OCI-LY3 (cell line): ENCODE results near the gene RAD18.

Source experiments
- H2AFZ ChIP-seq: fragments of 200-600, 300-600 bp; shearing (Covaris generic); 2 replicates; pipeline ENCODE4 v1.6.0; 2014; ENCODE audit warnings: antibody characterized with exemption, low read depth, low read length
- H3K27ac ChIP-seq: fragments of 200-600, 300-600 bp; sonication (generic); 2 replicates; pipeline ENCODE4 v1.5.1; 2014; ENCODE audit warnings: mild to moderate bottlenecking, low read length, moderate library complexity, mixed read lengths
- H3K27me3 ChIP-seq: fragments of 200-600, 300-600 bp; sonication (generic); 2 replicates; pipeline ENCODE4 v1.6.1; 2014; ENCODE audit warnings: low read depth, low read length, mixed read lengths
- H3K36me3 ChIP-seq: fragments of 200-600, 300-600 bp; sonication (generic); replicated peaks from 2 replicates; pipeline ENCODE3; 2014; ENCODE audit warnings: low read depth, low read length, mixed read lengths
- H3K4me1 ChIP-seq: fragments of 300-600, 200-600 bp; sonication (generic); 2 replicates; pipeline ENCODE4 v1.6.1; 2014; ENCODE audit warnings: low read length, mixed read lengths
- H3K4me2 ChIP-seq: fragments of 200-600, 300-600 bp; sonication (generic); 2 replicates; pipeline ENCODE4 v1.6.1; 2014; ENCODE audit warnings: low read length, mixed read lengths
- H3K4me3 ChIP-seq: fragments of 300-600, 200-600 bp; sonication (generic); 2 replicates; pipeline ENCODE4 v1.5.1; 2014; ENCODE audit warnings: antibody characterized with exemption, mild to moderate bottlenecking, low read length, moderate library complexity
- H3K79me2 ChIP-seq: fragments of 300-600, 200-600 bp; shearing (Covaris generic); 2 replicates; pipeline ENCODE4 v1.6.1; 2014; ENCODE audit warnings: mild to moderate bottlenecking, low read length, mixed read lengths
- H3K9ac ChIP-seq: fragments of 300-600, 200-600 bp; shearing (Covaris generic); 2 replicates; pipeline ENCODE4 v1.6.0; 2014; ENCODE audit warnings: mild to moderate bottlenecking, low read length, moderate library complexity
- H3K9me3 ChIP-seq: fragments of 200-600, 300-600 bp; shearing (Covaris generic); 2 replicates; pipeline ENCODE4 v1.6.1; 2014; ENCODE audit warnings: low read length, mixed read lengths; ENCODE audit not compliant: insufficient read depth
- H4K20me1 ChIP-seq: fragments of 200-600, 300-600 bp; sonication (generic); 2 replicates; pipeline ENCODE4 v1.6.1; 2016; ENCODE audit warnings: low read length, mixed read lengths; ENCODE audit not compliant: insufficient read depth
- EZH2phosphoT487 ChIP-seq: fragments of 200-600 bp; shearing (Covaris generic); IDR thresholded peaks from 2 replicates; pipeline ENCODE4 v1.6.1; 2018; ENCODE audit warnings: antibody characterized with exemption, mixed run types, low read depth
- TF ChIP-seq, protein P1 (sequence below): fragments of 200-600, 300-600 bp; sonication (generic); IDR thresholded peaks from 2 replicates; pipeline ENCODE4 v1.5.1; 2014; ENCODE audit warnings: antibody characterized with exemption, low read length, low read depth

Gene RAD18

DNA sequence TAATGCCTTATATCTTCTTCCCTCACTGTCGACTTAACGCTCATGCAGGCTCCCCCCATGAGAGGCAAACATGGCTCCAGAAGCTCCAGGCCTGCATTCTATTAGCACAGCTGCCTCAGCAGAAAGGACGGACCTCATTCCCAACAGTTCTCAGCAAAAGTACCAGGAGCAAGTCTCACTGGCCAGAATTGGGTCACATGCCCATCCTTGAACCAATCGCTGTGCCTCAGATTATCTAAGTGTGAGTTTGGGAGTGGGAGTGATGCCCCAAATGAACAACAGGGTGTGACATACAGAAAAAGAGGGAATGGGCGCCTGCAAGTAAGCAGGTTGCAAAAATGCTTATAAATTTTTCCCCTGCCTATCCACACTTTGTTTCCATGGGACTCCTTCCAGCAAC lies 4.3 kb upstream of the RAD18 start:
- Histone ChIP-seq H2AFZ (no peak overlapping the region), H3K79me2 (peaks cover 8% of the 10 kb centered on the region), H3K9ac (no peak overlapping the region), H3K36me3 (no peaks in the 10 kb centered on the region), H4K20me1 (no peaks in the 10 kb centered on the region), H3K9me3 (no peaks in the 10 kb centered on the region), H3K27me3 (no peaks in the 10 kb centered on the region), H3K4me3 (no peak overlapping the region), H3K4me1 (peaks cover 13% of the 10 kb centered on the region), H3K27ac (no peak overlapping the region), H3K4me2 (no peak overlapping the region)
- no peak for TF ChIP-seq EZH2phosphoT487
- TF ChIP-seq, protein P1, sequence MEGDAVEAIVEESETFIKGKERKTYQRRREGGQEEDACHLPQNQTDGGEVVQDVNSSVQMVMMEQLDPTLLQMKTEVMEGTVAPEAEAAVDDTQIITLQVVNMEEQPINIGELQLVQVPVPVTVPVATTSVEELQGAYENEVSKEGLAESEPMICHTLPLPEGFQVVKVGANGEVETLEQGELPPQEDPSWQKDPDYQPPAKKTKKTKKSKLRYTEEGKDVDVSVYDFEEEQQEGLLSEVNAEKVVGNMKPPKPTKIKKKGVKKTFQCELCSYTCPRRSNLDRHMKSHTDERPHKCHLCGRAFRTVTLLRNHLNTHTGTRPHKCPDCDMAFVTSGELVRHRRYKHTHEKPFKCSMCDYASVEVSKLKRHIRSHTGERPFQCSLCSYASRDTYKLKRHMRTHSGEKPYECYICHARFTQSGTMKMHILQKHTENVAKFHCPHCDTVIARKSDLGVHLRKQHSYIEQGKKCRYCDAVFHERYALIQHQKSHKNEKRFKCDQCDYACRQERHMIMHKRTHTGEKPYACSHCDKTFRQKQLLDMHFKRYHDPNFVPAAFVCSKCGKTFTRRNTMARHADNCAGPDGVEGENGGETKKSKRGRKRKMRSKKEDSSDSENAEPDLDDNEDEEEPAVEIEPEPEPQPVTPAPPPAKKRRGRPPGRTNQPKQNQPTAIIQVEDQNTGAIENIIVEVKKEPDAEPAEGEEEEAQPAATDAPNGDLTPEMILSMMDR: no peak

DNA sequence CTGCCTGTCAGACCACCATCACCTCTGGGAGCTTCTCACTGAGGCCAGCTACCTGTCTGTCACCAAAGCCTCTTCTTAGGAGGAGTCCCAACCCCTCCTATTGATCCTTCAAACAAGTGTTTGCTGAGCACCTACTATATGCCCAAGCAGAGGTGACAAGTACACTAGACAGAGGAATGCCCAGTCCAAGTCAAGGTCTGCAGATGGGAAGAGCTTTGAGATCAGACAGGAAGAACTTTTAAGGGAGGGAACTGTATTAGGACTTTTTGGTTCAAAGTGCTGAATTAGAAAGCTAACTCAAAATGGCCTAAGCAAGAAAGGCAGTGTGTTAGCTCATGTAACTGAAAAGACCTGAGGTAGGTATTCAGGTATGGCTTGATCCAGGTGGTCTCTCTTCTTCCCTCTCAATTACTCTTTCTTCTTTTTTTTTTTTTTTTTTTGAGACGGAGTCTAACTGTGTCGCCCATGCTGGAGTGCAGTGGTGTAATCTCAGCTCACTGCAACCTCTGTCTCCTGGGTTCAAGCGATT lies 3.6 kb upstream of the RAD18 start:
- H4K20me1 ChIP-seq: no peaks in the 10 kb centered on the region
- no peaks in the 10 kb centered on the region for H3K36me3 ChIP-seq
- no peak overlapping the region for H3K27ac ChIP-seq
- no peaks in the 10 kb centered on the region for H3K27me3 ChIP-seq
- no peak overlapping the region for H3K9ac ChIP-seq
- H3K4me3 ChIP-seq: no peak overlapping the region
- TF ChIP-seq, protein P1: no peak
- no peak for TF ChIP-seq EZH2phosphoT487
- H3K4me1 ChIP-seq: peaks cover 19% of the 10 kb centered on the region
- no peak overlapping the region for H2AFZ ChIP-seq
- H3K79me2 ChIP-seq: peaks cover 15% of the 10 kb centered on the region
- no peaks in the 10 kb centered on the region for H3K9me3 ChIP-seq
- H3K4me2 ChIP-seq: no peak overlapping the region

DNA sequence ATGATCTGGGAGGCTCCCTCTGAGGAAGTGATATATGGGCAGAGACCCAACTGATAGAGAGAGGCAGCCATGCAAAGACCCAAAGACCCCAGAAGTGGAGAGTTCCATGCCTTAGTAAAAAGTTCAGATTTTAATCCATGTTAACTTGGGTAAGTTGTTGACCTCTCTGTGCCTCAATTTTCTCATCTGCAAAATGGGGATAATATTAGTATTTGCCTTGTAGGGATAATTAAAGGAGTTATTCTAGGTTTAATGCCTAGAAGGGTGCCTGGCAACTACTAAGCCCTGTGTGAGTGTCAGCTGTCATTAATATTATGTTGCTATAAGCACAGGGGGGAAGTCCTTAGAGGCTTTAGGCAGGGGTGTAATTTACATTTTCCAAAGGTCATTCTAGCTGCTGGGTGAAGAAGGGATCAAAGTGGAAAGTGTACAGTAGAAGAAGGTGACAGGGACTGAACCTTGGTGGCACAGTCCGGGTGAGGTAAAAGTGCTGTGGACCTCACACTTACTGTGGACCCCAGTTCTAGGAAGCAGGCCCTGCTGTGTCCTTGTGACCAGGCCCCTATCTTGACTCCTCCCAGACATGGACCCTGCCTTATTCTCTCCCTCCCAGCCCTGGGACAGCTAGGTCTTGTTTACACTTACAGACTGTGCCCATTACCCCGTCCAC lies 3.0 kb upstream of the RAD18 start:
- no peak overlapping the region for H3K4me3 ChIP-seq

More for the DNA sequence above, 3.0 kb upstream of the RAD18 start:
- Histone ChIP-seq H3K4me2 (no peak overlapping the region), H3K36me3 (peaks cover 4% of the 10 kb centered on the region), H3K9ac (no peak overlapping the region), H3K9me3 (no peaks in the 10 kb centered on the region), H3K27ac (no peak overlapping the region), H4K20me1 (no peaks in the 10 kb centered on the region), H3K4me1 (peaks cover 23% of the 10 kb centered on the region), H3K27me3 (no peaks in the 10 kb centered on the region), H3K79me2 (peaks cover 21% of the 10 kb centered on the region), H2AFZ (no peak overlapping the region)
- TF ChIP-seq EZH2phosphoT487: no peak
- TF ChIP-seq, protein P1: no peak
